ENCODE measurements around the gene ATRN.
"Not testable (repeated sequence)": the region's sequence is repeated elsewhere in the genome, so short reads cannot be mapped to it uniquely, and the experiment has no call there.

The ATRN gene

GRCh38 chr20:3576363-3576762 is 105.5 kb downstream of the ATRN start:
- DNase-seq = no peak

DNA sequence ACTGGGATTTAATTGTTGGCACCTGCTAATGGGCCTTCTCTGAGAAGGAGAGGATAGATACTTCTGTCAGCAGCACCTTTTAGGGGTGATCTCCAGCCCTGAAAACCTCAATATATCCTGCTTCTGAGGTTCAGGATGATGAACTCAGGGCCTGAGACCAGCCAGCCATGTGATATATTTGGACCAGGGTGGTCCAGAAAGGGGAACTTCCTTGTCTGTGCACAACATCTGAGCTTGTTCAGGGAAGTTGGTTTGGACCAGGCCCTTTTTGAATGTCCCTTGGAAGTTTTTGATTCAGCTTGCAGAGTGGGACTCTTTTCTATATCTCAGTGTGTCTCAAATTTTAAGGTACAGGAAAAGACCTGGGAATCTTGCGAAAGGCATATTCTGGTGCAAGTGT is 106.5 kb downstream of the ATRN start:
- DNase-seq = no peak

DNA sequence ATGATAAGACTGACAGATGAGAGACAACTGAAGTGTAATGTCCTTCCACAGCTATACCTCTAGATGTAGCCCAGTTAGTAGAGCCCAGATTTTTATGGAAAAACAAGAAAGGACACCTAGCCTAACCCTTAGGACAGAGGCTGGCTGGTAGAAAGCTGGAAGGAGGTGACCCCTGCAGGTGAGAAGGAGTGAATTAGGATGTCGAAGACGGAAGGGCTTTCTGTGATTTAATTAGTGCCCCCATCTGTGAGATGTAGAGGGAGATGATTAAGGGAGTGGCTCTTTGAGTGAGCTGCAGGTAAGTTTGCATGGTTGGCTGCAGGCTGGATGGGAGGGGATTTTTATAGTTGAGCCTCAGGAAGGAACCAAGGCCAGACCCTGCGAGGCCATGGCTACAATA is 109.6 kb downstream of the ATRN start:
- no peak for DNase-seq

DNA sequence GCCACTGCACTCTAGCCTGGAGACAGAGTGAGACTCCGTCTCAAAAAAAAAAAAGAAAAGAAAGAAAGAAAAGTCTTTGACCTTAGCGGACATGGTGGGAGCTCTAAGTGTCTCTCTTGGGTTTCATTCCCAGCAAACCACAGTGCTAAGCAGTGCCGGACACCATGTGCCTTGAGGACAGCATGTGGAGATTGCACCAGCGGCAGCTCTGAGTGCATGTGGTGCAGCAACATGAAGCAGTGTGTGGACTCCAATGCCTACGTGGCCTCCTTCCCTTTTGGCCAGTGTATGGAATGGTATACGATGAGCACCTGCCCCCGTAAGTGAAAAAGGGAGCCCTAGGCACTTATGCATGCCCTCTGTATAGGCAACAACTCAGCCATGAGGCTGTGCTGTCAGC is 112.9 kb downstream of the ATRN start:
- no peak for DNase-seq

- DNase-seq = no peak
Measured at GRCh38 chr20:3586093-3586492, 115.3 kb downstream of the ATRN start.

- DNase-seq = no peak
Measured at GRCh38 chr20:3590164-3590563, 119.3 kb downstream of the ATRN start.

- DNase-seq = no peak
Measured at GRCh38 chr20:3592931-3593330, 122.1 kb downstream of the ATRN start.

DNA sequence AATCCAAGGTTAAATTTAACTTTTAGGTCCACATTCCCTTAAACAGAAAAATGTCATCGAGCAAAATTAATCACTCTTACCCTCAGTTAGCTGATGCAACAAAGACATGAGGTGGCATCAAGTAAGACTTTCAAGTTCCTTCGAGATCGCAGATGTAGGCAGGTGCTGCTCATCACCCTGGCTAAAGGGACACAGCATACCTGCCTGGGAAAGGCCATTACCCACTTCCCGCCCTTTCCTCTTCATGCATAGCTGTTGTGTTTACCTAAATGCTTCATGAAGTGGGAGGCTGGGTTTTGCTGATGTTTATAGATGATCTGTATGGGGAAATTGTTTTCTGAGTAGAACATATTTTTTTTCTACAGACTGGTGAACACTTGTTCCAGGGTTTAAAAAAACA is 124.7 kb downstream of the ATRN start:
- DNase-seq = no peak

DNA sequence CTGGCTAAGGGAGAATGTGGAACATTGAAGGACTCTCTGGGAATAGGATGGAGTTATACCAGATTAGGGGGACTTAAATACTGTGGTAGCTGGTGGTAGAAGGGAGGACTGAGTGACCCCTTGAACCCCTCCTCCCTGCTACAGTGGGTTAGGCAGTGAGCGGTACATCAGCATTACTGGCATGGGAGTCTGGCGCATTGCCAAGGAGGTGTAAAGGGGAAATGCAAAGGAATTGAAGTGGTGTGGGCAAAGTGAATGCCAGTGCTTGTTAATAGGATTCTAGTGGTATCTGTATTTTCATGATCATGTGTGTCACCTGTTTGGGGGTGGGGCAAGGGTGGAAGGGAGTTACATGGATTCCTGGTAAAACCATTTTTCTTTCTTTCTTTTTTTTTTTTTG is 132.3 kb downstream of the ATRN start:
- DNase-seq = no peak

DNA sequence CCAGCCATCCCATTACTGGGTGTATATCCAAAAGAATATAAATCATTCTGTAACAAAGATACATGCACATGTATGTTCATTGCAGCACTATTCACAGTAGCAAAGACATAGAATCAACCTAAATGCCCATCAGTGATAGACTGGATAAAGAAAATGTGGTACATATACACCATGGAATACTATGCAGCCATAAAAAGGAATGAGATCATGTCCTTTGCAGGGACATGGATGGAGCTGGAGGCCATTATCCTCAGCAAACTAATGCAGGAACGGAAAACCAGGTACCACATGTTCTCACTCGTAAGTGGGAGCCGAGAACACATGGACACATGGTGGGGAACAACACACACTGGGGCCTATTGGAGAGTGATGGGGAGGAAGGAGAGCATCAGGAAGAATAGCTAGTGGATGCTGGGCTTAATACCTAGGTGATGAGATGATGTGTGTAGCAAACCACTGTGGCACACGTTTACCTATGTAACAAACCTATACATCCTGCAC is 134.6 kb downstream of the ATRN start:
- not testable (repeated sequence) for DNase-seq

- no peak for DNase-seq
Measured at GRCh38 chr20:3606021-3606420, 135.2 kb downstream of the ATRN start.

DNA sequence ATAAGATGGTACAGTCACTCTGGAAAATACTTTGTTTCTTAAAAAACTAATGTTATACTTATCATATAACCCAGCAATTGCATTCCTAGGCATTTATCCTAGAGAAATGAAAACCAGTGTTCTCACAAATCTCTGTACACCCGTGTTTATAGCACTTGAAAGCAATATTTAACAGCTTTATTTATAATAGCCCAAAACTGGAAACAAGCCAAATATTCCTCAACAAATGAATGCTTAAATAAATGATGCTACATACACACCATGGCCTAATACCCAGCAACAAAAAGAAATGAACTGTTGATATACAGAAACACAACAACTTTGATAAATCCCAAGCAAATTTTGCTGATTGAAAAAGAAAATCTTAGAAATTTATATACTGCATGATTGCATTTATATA is 141.1 kb downstream of the ATRN start:
- DNase-seq = no peak

DNA sequence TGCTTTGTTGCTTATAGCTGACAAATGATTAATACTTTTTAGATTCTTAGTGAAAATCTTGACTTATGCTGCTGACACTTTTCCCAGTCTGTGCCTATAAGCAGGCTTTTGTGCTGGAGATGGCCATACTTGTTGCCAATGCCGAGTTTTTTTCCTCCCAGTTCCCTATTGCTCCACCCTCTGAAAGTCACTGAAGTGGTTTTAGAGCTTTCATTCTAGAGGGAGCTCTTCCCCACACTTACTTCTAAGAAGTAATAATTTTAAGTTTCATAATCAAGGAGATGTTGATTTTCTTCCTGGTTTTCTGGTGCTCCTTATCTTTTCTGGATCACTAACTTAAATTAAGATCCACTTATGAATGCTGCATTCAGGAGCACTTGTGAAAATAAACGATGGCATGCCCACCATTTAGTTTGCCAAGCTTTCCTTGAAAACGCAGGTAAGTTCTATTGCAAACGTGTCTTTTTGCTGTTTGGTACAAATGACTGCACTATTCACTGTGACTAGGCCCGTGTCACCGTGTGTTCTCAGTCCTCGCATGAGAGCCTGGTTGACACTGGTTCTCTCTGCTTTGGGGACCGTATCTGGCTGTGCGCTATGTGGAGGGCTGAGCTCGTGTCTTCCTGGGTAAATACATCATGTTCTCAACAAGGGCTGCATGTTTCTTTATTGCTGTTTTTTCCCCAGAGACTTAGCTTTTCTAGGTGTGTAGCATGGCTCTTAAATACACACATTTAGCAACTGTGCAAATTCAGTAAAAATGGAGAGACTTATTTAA is 142.2 kb downstream of the ATRN start:
- no peak for DNase-seq

DNA sequence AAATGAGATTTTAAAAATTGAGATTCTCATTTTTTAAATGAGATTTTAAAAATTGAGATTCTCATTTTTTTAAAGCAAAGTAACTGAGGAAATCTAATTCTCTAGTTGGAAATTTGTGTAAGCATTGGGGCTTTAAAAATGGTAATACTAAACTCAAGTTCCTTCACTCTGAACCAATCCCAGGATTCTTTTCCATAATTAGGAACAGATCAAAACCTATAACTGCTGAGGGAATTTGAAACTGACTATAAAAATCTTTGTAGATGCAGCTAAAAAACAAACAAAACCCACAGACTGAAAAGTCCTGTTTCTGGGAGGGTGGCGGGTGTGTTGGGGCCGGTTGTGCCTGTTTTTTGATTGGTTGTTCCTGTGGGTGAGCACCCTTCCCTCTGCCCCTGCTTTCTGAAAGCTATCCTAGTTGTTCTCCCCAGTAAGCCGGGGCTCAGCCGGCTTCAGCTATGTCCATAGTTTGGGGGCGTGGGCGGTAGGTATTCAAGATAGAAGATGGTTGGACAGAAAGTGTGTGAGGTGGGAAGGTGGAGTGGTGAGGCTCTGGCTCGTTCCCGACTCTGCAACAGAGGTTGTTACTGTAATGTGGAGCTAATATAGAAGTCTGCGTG is 143.1 kb downstream of the ATRN start:
- DNase-seq = no peak

DNA sequence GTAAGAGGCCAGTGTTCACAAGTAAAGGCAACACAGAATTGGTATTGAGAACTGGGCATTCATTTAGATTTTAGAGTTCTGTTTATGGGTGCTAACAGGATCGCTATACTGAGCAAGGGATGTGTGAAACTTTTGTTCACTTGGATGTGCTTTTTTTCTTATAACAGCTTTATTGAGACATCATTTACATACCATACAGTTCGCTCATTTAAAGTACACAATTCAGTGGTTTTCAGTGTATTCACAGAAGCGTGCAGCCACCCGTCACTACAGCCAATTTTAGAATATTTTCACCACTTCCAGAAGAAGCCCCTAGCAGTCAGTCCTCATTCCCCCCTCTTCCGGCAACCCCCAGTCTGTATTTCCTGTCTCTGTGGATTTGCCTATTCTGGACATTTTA is 143.6 kb downstream of the ATRN start:
- no peak for DNase-seq

DNA sequence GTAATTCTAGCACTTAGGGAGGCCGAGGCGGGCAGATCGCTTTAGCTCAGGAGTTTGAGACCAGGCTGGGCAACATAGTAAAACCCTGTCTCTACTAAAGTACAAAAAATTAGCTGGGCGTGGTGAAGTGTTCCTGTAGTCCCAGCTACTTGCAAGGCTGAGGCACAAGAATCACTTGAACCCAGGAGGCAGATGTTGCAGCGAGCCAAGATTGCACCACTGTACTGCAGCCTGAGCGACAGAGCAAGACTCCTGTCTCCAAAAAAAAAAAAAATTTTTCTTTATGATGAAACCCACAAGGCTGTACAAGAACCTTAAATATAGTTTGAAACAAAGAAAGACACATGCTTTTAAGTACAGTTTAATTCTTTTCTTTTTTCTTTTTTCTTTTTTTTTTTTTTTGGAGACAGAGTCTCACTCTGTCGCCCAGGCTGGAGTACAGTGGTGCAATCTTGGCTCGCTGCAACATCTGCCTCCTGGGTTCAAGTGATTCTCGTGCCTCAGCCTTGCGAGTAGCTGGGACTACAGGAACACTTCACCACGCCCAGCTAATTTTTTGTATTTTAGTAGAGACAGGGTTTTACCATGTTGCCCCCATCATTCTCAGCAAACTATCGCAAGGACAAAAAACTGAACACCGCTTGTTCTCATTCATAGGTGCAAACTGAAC is 144.5 kb downstream of the ATRN start:
- not testable (repeated sequence) for DNase-seq

DNA sequence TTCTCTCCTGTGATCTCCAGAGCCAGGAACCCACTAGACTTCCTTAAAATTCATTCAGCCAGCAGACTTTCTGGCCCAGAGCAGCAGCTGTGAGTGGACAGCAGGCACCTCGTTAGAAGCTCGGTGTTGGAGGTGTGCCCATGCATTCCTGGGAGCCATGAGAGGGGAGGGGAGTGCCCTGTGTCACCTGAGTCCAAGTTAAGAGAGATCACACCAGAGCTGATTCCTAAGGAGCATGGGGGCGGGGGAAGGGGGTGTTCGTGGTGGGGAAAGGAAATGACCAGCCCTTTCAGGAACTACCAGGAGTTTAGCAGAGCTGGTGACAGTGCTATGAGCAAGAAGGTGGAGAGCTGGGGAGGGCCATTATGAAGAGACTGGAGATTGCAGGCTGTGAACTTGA is 145.4 kb downstream of the ATRN start:
- no peak for DNase-seq

DNA sequence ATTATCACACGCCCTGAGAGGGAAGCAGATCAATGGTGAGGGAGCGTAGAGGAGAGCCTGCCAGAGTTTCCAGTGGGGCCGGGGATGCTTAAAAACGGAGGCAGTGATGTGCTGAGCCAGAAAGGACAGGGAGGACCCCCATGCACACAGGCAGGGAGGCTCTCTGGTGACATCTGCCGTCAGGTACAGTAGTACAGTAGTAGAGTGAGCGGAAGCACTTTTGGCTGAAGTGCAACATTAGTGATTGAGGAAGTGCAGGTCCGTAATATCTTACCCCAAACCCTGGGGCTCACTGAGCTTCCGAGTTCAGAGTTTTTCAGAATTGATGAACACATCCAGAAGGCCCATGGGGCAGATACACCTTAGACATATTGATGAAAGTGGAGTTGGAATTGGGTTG is 150.3 kb downstream of the ATRN start:
- DNase-seq = no peak

DNA sequence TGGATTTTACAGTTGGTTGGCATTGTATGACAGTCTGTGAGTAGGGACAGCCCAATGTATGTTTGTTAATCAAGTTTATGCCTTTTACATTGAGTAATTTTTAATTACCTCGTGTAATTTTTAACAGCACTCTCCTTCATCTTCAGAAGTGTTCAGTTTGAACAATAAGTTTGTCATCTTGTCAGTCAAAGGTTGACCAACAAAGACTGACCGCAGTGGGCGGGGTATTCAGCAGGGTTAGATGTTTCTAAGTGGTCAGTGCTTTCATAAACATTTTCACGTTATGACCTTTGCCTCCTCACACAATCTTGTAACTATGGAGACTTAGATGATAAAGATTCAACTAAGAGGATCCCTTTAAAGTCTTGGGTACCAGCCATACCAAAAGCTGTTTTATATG is 151.6 kb downstream of the ATRN start:
- no peak for DNase-seq

DNA sequence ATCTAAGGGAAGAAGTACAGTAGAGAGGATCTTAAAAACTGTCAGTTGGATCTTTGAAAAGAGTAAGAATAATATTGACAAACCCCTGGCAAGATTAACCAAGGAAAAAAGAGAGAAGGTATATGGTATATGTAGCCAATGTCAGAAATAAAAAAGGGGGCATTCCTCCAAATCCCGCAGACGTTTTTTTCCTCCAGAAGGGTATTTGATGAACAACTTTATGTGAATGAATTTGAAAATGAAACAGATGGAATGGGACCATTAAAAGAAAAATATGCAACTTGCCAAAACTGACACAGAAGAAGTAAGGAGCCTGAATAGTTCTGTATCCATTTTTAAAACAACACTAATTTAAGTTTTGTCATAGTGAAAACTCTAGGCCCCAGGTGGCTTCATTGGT is 156.7 kb downstream of the ATRN start:
- no peak for DNase-seq

DNA sequence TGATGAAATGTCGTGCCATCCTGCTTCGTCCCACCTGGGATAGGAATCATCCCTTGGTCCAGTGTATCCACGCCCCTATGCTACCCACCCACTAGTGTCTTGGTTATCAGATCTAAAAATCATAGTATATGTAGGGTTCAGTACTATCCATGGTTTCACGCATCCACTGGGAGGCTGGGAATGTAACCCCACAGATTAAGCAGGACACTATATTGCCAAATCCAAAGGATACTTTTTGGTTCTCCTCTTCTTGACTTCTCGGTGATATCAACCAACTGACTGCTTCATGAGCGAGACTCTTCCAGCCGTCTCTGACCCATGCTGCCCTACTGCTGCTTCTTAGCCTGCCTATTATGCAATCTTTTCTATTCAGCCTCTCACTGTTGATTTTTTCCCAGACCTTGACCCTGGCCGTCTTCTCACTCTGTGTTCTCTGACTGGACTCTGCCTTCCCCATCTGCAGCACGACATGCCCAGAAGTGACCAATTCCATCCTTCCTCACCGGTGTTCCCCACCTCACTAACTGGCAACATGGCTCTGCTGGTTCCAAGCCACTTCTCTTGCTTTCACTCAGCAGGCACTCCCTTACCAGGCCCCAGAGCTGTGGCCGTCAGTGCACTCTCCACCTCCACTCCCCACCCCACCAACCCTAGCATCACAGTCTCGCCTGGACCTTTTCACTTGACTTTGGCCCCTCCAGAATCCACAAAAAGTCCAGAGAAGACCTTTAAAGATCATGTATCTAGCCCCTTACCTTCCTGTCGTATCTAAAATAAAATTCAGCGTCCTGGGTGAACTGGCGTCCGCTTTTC is 157.9 kb downstream of the ATRN start:
- no peak for DNase-seq

GRCh38 chr20:3629893-3630292 is 159.1 kb downstream of the ATRN start:
- no peak for DNase-seq

DNA sequence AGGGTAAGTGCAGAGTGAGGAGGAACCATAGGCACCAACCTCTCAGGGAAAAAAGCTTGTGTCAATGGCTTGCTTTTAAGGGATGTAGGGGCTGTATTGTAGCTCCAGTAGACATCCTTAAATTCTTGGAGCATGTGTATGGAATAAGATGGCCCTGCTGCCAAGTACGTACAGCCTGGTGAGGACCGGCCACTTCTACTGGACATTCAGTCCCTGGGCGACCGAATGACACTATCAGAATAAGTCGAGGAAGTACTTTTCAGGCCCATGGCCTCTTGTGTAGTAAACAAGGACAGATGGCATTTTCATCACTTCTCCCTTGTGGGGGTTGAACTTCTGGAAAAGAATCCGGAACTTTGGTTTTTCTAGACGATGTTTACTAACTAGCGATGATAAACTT is 159.6 kb downstream of the ATRN start:
- no peak for DNase-seq

Measured in NCI-H1092 (cell line).